ENCODE results near the gene KLHL18.
"Not testable (repeated sequence)": the region's sequence is repeated elsewhere in the genome, so short reads cannot be mapped to it uniquely, and the experiment has no call there.

KLHL18 gene

GRCh38 chr3:47366833-47367232, 84.1 kb downstream of the KLHL18 start:
- DNase-seq = no peak

GRCh38 chr3:47367631-47368030, 84.9 kb downstream of the KLHL18 start:
- DNase-seq = peak; percentile 17

DNA sequence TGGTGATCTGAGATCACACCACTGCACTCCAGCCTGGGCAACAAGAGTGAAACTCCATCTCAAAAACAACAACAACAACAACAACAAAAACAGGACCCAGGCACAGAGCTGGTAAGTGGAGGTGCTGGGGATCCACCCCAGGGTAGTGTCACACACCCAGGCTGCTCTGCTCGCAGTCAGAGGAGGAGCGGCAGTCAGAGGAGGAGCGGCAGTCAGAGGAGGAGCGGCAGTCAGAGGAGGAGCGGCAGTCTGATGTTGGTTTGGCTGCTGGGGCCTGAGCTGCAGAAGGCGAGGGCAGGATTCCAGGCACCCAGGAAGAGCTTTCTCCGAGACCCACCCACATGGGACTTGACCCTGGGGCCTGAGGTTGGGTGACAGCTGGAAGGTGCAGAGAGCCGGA, 87.3 kb downstream of the KLHL18 start:
- not testable (repeated sequence) for DNase-seq

GRCh38 chr3:47370887-47371697, 88.3 kb downstream of the KLHL18 start:
- DNase-seq = peak; percentile 73

GRCh38 chr3:47374587-47374986, 91.8 kb downstream of the KLHL18 start:
- DNase-seq = no peak

- DNase-seq = no peak
These were observed 93.6 kb downstream of the KLHL18 start for GRCh38 chr3:47376393-47376792.

DNA sequence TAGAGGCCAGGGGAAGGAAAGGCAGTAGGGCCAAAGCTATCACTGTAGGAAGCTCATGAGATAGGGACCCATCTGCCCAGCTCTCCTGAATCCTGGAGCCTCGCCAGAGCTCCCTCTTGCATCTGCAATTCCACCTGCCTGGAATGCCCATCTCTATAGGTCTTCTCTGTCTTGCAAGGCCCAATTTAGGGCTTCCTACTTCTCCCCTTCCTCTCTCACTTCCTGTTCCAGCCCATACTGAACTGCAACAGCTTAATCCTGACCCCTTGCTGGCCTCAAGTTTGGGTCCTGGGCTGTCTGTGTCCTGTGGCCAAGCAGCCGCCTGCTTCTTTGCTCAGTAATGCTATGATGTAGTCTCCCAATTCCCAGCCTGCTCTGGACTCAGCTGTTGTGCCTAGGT, 94.4 kb downstream of the KLHL18 start:
- DNase-seq = no peak

GRCh38 chr3:47378869-47379268, 96.1 kb downstream of the KLHL18 start:
- no peak for DNase-seq

DNA sequence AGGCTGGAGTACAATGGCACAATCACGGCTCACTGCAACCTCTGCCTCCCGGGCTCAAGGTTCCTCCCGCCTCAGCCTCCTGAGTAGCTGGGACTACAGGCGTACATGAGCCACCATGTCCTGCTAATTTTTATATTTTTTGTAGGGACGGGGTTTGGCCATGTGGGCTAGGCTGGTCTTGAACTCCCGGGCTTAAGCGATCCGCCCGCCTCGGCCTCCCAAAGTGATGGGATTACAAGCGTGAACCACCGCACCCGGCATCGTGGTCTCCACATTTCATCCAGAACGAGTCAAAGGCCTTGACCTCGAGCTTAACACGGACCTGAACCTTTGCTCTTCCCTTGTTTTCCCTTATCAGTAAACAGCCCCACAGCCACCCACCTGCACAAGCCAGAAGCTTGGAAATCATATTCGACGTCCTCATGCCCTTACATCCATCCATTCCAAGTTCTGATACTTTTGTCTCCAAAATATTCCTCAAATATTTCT, 96.7 kb downstream of the KLHL18 start:
- no peak for DNase-seq

GRCh38 chr3:47380026-47380600, 97.4 kb downstream of the KLHL18 start:
- DNase-seq = no peak

- DNase-seq = peak; percentile 100
These were observed 98.0 kb downstream of the KLHL18 start, which contains the start of gene PTPN23 for GRCh38 chr3:47380601-47381316. PTPN23 (plus strand) TSS chr3:47381021; CDS start chr3:47381097, 76 bp downstream.

DNA sequence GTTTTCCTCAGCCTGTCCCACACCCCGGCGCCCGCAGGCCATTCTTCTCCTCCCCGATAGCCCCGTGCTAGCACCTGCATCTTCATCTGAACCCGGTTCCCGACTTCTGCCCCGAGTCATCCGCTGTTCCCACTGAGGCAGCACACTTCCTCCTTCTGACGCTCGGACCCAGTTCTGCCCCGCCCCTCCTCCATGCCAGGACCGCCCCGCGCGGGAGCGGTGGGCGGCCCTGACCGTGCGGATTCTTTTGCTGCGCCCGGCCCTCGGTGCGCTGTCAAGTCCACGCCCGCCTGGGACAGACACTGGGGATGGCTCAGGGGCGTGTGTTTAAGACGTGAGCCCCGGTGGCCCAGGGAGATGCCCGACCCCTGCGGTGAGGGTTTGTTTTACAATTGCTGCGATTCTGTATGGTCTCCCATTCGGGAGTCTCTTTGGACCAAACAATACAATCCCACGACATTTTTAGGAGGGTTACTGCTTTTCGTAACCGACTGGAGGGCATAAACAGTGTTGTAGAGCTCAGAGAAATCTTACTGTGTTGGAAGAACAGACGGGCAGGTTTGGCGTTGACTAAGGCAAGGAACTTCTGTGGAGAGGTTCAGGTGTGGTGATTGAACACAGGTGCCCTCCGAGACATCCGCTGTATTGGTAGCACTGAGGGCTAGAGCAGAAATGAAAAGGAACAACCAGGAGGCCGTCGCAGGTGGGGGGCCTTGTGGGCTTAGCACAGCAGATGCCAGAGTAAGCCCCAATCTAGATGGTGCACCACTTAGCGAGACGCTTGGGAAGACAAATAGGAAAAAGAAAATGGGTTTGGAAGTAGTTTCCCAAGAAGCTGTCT, 98.8 kb downstream of the KLHL18 start:
- DNase-seq = peak; percentile 90

DNA sequence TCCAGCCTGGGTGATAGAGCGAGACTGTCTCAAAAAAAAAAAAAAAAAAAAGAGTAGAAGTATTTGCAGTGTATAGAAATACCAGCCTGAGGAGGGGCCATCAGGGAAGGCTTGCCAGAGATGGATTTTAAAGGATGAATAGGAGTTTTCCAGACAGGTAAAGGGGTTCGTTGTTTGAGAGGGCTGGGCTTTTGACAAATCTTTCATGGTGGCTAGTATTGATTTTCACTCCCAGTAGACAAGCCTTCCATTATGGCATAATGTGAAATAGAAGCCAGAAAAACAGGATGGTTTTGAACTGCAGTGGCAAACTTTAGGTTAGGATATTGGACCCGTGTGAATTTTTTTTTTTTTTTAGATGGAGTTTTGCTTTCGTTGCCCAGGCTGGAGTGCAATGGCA, 101.7 kb downstream of the KLHL18 start:
- DNase-seq = no peak

- no peak for DNase-seq
These were observed 102.3 kb downstream of the KLHL18 start for GRCh38 chr3:47385007-47385406.

DNA sequence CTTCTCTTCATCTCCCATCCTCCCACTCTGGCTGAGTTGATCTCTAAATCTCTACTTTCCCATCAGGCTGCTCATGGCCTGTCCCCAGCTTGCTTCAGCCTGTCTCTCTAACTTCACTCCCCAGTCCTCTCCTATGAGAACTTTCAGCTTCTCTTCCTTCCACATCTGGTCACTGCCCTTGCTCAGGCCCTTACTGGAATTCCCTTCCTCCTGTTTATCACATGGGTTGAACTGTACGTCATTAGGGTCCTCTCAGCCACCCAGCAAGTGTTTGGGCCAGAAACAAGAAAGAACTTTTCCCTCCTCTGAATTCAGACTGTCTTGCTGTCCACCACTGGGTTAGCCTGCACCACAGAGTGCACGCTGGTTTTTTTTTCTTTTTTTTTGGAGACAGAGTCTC, 103.1 kb downstream of the KLHL18 start:
- no peak for DNase-seq

DNA sequence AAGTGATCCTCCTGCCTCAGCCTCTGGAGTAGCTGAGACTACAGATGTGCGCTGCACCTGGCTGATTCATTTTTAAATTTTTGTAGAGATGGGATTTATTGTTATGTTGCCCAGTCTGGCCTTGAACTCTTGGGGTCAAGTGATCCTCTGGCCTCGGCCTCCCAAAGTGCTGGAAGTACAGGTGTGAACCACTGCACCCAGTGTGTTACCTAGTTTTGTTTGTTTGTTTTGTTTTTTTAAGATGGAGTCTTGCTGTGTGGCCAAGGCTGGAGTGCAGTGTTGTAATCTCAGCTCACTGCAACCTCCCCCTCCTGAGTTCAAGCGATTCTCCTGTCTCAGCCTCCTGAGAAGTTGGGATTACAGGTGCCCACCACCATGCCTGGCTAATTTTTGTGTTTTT, 110.2 kb downstream of the KLHL18 start:
- DNase-seq = no peak

DNA sequence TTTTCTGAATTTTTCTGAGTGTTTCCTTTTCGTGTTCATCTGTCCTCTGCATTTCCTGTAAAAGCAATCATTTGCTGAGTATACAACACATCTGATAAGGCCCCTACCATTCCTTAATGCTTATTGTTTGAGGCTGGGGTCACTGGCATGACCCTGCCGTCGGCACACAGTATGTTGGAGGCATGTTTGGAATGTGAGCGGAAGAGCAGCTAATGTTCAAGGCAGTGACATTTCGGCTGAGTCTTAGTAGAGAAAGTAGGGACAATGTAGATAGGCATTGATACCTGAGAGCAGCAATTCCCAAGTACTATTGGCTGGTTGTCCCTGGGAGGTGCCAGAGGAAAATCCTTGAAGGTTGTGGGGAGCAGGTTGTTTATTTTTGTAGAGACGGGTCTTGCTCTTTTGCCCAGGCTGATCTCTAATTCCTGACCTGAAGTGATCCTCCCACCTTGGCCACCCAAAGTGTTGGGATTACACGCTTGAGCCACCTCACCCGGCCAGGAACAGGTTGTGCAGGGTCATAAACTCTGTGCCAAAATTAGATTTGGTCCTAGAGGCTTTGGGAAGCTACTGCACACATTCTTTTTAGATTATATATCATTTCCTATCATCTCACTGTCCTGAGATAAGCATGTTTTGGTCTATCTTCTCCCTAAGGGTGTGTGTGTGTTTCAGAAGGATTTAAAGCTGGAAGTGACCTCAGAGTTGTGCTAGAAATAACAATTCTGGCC, 111.6 kb downstream of the KLHL18 start:
- DNase-seq = no peak

DNA sequence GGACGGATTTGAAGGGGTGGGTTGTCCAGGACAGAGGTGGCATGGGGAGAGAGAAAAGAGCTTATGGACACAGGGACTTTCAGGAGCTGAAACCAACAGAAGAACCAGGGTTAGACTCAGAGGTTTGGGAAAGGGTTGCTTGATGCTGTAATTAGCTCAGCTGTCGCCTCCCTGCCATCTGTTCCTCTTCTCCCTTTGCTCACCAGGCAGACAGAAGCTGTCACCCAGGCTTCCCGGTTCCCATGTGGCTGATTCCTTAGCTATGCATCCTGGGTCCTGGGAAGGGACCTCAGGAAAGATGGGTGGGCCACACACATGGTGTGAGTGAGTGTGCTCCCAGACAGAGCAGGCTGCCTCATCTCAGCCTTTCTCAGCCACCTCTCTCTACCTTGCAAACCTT, 112.1 kb downstream of the KLHL18 start:
- DNase-seq = no peak
